GM20431 (cell line): ENCODE measurements around the gene RNF126.

Experiments used
- in situ Hi-C: fragments of 300-500 bp; cut with MseI, MboI; formaldehyde crosslinking; loops from one replicate; pipeline ENCODE4 v1.15.0; 2020; ENCODE audit warnings: low sequenced_read_pairs; ENCODE audit not compliant: unreplicated experiment

Gene RNF126

GRCh38 chr19:601790-602189 is 61.2 kb downstream of the RNF126 start:
- in situ Hi-C loops, result no loop called here

GRCh38 chr19:601310-601709 is 61.7 kb downstream of the RNF126 start:
- in situ Hi-C loops, result no loop called here
